HG03045 (cell line): ENCODE measurements around the gene KREMEN1.
"Not testable (repeated sequence)": the region's sequence is repeated elsewhere in the genome, so short reads cannot be mapped to it uniquely, and the experiment has no call there.

Experiments
- ATAC-seq: cut with Tn5 transposase; IDR thresholded peaks from one replicate; pipeline ENCODE4 v1.9.1; 2021; ENCODE audit warnings: mild to moderate bottlenecking, moderate library complexity; ENCODE audit not compliant: unreplicated experiment

Gene KREMEN1, protein sequence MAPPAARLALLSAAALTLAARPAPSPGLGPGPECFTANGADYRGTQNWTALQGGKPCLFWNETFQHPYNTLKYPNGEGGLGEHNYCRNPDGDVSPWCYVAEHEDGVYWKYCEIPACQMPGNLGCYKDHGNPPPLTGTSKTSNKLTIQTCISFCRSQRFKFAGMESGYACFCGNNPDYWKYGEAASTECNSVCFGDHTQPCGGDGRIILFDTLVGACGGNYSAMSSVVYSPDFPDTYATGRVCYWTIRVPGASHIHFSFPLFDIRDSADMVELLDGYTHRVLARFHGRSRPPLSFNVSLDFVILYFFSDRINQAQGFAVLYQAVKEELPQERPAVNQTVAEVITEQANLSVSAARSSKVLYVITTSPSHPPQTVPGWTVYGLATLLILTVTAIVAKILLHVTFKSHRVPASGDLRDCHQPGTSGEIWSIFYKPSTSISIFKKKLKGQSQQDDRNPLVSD

DNA sequence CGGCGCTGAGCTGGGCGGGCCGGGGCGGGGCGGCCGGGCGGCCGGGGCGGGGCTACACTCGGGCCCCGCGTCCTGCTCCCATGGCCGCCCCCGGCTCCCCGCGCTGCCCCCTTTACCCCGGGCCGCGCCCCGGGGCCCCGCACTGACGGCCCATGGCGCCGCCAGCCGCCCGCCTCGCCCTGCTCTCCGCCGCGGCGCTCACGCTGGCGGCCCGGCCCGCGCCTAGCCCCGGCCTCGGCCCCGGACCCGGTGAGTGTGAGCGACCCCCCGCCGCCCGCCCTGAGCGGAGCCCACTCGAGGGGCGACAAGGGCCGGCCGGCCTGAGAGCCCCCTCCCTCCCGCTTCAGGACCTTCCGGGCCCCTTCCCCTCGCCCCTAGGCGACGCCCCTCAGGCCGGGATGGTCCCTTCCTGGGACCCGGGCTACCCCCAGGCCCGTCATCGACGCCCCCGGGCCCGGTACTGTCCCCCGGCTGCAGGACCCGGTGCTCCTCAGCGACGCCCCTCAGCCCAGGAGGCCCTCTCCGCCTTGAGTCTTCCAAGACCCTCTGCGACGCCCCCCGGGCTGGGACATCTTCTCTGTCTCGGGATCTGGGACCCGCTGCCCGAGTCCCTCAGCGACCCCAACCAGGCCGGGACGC is at the start of gene KREMEN1:
Gene KREMEN1 (plus strand): TSS at position 57 of the 639 bp plus-strand sequence. CDS start 96 bp downstream, at position 153.
- ATAC-seq: no peak

DNA sequence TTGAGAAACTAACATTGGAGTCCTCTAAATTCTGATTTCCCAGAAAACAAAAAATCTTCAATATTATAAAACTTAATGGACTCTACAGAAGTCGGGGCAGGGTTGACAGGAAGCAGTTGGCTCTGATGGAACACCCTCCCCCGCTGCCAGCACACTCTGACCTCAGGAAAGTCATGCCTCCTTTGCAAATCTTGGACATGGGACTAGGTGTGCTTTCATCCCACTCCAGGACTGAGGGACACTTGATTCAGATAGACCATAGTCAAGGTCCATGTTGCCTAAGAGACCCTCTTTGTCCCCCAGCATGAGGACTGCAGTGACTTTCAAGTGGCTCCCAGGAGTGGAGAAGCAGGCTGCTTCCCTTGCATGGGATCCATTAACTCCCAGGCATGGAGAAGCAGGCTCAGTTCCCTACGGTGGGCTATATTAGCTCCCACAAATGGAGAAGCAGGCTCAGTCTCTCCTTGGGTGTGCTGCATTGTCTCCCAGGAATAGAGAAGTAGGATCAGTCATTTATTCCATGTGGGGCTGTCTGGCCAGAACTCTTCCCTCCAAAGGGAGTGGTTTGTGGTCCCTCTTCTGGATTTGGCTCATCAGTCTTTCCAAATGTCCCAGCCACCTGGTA is 49.6 kb upstream of the KREMEN1 start:
- ATAC-seq: no peak

DNA sequence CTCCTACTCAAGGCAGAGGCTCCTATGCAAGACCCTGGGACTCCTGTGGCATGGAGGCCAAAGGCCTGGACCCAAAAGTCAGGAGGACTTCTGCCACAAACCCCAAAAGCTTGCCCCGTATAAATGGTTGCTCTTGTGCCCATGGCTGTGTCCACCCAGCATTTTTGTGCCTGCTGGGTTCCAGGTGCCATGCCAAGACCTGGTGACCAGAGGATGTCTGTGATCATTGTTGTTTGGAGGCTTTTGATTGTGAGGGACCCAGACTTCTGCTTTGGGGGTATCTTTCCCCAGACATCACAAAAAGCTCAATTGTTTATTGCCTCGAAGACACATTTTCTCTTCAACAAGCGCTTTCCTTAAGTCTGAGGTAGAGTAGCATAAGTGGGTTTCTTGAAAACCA is 46.3 kb upstream of the KREMEN1 start:
- no peak for ATAC-seq

DNA sequence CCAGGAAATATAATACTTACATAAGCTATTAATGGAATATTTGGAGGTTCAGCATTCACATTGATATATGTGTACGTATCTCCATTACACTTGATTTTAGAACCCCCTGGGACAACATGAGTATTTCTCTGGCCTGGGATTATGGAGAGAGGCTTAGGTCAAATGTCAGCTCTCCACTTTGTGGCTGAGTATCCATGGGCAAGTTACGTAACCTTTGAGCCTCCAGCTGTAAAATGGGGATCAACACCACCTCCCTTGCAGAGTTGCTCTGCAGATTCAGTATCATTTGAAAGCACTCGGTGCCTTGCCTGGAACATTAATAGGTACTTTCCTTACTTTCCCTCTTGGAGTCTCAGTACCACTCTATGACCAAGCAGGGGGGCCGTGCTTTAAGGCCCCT is 44.4 kb upstream of the KREMEN1 start:
- no peak for ATAC-seq

DNA sequence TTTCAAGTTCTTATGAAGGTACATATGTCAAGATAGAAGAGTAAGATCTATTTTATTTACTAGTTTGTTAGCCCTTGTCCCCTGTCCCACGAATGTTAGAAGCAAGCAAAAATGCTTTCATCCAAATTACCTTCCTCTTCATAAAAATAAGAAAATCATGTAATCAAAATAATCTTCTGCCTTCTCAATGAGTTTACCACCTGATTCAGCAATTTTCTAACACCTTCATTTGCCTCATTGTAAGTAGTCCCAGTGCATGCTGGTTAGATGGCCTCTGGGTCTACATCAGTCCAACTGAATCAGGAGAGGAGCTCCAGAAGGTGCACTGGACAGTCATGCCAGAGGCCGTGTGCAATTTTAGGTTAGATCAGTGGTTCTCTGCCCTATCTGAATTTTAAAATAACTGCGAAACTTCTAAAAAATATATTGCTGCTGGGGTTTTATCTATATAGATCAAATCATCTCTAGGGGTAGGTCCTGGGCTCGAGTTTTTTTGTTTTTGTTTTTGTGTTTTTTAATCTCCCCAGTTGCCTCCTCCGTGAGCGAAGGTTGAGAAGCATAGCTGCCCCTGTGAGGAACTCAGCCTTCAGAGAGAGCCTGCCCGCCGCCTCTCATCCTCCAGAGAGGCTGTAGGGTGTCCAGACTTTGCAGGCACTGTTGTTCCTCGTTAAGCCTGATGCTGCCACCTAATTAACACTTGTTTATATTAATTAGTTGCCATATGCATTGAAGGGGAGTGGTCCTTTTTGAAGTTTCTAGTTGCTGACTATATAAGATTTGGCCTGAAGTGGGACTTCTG is 43.4 kb upstream of the KREMEN1 start:
- no peak for ATAC-seq

DNA sequence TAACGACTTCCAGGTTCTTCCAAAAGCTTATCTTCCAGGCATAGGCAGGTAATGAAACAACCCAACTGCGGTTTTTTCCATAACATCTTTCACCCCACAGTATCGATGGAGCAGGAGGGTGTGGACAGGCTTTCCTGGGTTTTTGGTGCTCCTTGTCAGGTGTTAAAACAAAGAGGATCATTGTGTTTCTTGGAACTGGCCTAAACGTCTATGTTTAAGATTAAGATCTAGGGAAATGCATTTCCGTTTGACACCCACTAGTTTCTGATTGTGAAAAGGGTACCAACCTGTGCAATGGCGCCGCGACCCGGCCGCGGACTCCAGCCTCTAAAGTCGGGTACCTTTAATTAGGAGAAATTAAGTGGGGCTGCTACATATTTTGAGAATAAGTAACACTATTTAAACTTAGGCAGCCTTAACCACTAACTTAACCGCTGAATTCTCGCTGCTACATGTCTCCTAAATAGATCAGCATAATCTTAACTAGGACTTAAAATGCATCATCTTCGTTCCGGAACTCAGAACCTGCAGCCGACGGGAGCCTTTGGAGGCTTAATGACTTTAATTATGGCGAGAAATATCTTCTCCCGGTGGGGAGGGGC is 42.7 kb upstream of the KREMEN1 start:
- ATAC-seq: no peak

DNA sequence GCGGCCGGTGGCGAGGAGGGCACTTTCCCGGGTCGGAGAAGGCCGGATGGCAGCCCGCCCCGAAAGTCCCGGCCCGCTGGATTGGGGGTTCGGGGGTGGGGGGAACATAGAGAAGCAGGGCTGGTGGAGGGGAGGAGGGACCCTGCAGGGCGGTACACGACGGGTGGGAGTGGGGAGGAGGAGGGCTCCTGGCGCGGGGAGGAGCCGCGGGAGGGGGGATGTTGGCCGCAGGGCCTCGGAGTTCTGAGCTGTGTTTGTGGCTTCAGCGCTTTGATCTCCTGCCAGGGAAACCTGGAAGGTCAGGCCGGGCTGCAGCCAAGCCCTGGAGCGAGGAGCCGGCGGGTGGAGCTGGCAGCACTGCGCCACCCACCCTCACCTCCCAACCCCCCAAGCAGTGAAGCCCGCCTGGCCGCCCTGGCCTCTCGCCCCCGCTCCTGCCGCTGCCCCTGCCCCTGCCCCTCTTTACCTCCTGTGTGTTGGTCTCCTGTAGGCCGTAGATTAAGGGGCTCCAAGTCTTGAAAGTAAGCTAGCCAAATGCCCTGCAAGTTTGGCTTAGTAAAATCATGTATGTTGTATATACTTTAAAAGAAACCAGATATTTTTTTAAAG is 42.1 kb upstream of the KREMEN1 start:
- ATAC-seq: no peak

DNA sequence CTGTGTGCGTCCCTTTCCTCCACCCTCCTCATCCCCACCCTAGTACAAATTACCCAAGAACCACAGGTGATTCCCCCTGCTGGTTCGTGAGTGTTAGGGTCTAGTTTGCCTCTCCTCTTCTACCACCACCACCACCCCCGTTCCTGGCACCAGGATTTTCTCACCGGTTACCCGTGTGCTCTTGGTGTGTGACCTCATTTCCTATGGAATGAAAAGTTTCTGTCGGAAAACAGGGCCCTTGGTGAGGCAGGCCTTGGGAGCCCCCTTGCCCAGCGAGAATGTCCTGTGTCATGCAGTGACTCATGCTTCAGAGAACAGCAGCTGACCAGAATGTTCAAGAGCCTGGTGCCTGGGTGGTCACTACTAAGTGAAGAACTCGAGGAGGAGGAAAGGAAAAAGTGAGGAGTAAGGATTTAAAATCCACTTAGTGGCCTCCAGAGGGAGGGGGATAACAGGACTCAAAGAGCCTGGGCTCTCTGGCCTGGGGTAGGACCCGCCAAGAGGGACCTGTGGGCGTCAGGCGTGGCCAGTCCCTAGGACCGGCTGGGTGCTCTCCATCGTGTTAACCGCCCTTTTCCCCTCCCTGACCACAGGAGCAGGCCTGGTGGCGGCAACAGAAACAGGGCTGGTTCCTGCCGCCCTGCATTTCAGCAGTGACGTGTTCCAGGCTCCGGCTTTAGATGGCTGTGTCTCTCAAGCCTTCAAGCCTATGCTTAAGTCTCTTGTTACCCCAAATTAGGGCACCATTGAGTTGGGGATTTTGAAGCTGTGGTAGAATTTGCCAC is 41.4 kb upstream of the KREMEN1 start:
- ATAC-seq: no peak

DNA sequence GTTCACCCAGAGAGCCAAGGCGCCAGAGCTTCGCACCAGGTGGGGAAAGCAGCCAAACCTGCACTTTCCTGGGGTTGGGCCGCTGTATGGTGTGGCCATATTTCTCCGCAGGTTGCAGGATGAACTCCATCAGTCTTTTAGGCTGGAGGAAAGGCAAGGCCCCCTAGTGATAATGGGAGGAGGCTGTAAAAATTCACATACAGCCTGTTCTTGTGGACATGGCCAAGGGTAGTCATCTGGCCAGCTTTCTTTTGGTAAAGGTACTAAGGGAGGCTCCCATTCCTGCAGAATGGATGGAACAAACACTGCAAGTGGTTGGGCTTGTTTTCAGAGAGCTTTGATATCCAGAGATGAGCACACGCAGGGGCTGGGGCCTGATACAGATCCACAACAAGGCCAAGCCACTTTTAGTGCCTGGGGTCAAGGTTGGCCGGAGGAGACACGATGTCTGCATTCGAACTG is 40.8 kb upstream of the KREMEN1 start:
- ATAC-seq: no peak

DNA sequence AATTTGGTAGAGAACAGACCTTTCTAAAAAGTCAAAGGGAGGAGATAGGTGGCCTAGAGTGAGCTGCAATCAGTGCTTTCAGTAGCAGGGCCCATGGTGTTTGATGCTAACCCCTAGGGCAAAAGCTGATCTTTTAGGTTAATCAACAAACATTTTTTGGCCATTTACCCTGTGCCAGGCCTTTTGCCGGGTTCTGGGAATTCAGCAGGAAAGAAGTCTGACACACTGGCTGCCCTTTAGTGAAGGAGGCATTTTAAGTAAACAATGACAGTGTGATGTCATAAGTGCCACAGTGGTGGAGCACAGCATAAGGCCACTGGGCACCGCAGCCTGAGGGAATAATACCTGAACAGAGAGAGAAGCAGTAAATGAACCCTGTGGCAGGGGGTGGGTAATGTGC is 40.3 kb upstream of the KREMEN1 start:
- ATAC-seq: no peak

DNA sequence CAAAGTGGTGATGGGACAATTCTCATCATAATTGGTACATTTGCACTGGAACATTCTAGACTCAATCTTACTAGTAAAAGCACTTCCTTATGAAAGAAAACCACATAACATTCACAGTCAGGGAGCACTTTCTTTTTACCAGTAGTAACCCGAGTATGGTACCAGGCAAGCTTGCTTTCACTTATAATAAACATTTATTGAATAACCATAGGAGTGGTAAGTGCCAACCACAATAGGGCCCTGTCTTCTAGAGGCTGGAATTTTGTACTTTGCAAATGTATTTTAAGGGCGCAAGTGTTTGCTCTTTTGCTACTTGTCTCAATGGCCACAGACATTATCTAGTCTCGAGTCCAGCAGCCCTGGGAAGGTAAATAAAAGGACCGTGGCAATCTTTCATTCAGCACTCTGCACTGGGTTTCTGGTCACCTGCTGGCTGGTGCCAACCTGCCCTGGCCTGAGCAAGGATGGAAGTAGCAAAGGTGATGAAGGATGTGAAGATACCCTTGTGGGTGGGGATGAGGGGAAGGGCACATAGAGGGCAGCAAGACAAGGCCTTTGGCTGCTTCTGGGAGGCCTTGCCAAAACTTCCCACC is 35.4 kb upstream of the KREMEN1 start:
- ATAC-seq: no peak

DNA sequence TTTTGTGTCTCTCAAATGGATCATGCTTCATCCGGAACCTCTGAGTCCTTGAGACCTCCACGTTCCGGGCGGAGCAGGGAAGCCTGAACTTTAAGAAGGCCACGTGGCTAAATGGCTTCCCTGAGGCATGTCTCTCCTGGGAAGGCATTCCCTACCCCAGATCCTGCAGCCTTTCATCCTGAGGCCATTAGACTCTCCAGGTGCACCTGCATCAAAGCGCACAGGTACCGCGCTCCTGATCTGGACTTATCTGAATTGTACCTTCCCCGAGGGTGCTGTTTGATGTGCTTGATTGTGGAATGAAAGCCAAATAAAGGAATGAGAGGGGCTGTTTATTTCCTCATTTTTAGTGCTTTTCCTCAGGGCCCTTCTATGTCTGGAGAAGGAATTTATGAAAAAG is 33.7 kb upstream of the KREMEN1 start:
- no peak for ATAC-seq

DNA sequence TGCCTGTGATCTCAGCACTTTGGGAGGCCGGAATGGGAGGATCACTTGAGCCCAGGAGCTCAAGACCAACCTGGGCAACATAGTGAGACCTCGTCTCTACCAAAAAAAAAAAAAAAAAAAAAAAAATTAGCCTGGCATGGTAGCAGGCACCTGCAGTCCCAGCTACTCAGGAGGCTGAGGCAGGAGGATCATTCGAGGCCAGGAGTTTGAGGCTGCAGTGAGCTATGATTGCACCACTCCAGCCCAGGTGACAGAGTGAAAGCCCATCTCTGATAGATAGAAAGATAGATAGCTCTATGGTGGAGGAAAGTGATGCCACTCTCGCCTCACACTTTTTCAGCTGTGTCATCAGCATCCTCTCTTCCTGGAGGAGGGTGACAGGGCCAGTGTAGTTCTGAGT is 33.2 kb upstream of the KREMEN1 start:
- ATAC-seq: not testable (repeated sequence)

DNA sequence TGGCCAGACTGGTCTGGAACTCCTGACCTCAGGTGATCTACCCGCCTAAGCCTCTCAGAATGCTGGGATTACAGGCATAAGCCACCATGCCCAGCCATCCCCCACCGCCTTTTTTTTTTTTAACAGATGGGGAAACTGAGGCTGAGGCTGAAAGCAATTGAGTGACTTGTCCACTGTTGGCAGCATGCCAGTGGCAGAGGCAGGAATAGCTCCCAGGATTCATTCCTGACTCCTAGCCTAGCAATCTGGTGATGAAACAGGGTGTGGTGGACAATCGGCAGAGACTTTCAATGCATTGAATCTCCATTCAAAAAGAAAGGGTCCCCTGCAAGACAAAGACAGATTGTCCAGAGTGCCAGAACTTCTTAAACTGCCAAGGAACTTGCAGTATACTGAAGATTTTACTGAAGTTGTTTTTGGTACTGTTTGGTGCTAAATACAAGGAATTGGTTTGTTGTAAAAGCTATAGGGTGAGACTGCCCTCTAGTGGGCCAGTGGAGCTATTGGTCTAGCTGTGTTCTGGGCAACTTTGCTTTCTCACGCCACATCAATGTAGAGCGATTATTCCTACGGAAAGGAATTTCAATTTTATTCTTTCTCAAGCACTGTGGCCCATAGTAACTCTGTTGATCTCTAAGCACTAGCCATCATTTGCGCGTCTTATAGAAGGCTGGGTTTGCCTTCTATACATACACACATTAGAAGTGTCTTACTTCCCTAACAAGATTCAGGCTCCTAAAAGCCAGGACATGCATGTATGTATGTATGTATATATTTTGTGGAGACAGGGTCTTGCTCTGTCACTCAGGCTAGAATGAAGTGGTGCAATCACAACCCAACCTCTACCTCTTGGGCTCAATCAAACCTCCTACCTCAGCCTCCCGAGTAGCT is 32.2 kb upstream of the KREMEN1 start:
- ATAC-seq: no peak

DNA sequence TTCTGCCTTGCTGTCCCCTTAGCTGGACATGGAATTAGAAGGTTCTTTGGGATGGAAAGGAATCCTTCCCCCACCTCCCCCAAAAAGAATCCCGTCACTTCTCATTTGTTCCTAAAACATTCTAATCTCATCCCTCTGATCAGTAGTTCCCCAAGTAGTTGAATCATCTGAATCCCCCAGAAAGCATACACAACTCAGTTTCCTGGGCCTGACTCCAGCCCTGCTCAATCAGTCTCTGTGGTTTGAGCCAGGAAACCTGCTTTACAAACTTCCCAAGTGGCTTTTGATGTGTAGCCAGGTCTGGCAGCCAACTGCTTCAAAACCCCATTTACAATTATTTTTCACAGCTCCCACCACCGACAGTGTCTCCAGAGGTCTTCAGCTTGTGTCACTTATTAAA is 31.4 kb upstream of the KREMEN1 start:
- ATAC-seq: no peak

DNA sequence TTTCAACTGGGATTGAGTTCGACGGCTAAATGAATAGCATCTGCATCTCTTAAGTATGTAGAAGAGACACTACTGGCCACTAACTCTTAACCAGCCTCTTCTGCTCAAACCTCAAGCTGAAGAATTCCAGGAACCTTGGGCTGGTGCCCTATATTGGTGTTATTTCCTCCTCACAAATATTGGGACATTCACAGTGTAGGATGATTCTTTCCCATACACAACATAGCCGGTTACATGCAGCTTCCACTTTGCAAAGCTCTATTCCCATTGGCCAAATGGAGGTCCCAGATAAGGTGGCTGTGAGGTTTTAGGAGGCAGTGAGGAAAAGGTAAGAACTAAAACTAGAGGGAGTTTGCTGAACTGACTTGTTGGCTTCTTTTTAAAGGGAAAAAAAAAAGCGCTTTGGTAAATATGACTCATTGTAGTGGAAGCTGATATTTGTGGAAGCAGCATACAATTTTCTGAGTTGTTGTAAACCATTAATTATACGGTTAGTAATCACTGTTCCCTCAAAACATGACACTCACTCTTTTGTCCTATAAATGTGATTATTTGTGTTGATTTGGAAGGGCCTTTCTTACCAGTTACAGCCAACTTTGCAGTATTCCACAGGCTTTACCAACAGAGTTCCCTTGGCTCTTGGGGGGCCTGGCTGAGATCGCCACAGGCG is 28.8 kb upstream of the KREMEN1 start:
- no peak for ATAC-seq

DNA sequence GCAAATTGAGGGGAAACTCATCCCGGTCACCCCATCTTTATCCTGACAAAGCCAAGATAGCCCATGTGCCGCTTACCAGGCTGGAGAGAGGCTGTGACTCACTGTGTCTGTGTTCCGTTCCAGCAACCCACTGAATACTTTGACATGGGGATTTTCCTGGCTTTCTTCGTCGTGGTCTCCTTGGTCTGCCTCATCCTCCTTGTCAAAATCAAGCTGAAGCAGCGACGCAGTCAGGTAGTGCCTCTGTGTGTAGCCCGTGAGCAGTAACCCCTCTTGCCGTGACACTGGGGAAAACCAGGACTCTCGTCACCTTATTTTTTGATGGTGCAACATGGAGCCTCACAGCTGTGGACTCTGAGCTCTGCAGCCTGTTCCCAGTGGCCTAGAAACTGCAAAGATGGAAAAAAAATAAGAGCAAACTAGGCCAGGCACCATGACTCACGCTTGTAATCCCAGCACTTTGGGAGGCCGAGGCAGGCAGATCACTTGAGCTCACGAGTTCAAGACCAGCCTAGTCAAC is 28.1 kb upstream of the KREMEN1 start:
- no peak for ATAC-seq
